ENCODE measurements around the gene SPDEF.

- TF ChIP-seq CTCF (tag by site-specific recombination; IDR thresholded peaks at IDR 0.05) (no peak), ZNF37A (tag by site-specific recombination; IDR thresholded peaks at IDR 0.05) (no peak), PRDM1 (tag by site-specific recombination; IDR thresholded peaks at IDR 0.05) (no peak), ZNF140 (tag by site-specific recombination; IDR thresholded peaks at IDR 0.05) (no peak), ATF2 (tag by site-specific recombination; IDR thresholded peaks at IDR 0.05; ENCODE audit: low read depth) (no peak), ZNF423 (tag by site-specific recombination; IDR thresholded peaks at IDR 0.05) (no peak), ZNF274 (IDR thresholded peaks at IDR 0.05; ENCODE audit: low read length) (no peak), ZNF274 (tag by site-specific recombination; IDR thresholded peaks at IDR 0.05; ENCODE audit: borderline replicate concordance) (no peak), REPIN1 (tag by site-specific recombination; IDR thresholded peaks at IDR 0.05; ENCODE audit: low read depth) (no peak), ZNF155 (tag by site-specific recombination; IDR thresholded peaks at IDR 0.05) (no peak), ZNF768 (tag by site-specific recombination; IDR thresholded peaks at IDR 0.05) (no peak), ZNF510 (tag by site-specific recombination; IDR thresholded peaks at IDR 0.05; ENCODE audit: insufficient replicate concordance) (no peak)
Observed at GRCh38 chr6:34524499-34524898, 31.6 kb downstream of the SPDEF start.

Data from HEK293 (cell line).